Testis (tissue), 2 donors: Measurements from ENCODE around the gene BTRC.

ENCODE experiments used
- CTCF ChIP-seq, 3 experiments: fragments of 450-650 bp in 2 of 3; fragments of 200-600 bp in 1 of 3; sonication (generic) in 1 of 3; IDR thresholded peaks; one replicate each; pipeline ENCODE4 v1.5.1; 2016 to 2019; ENCODE audit warnings: antibody characterized with exemption in 3 of 3, mild to moderate bottlenecking in 2 of 3, moderate library complexity in 1 of 3
- POLR2A ChIP-seq: fragments of 450-650 bp; IDR thresholded peaks from one replicate; pipeline ENCODE4 v1.6.1; 2017; ENCODE audit warnings: antibody characterized with exemption, mild to moderate bottlenecking, moderate library complexity

GRCh38 chr10:101494650-101495049, 140.7 kb downstream of the BTRC start:
- TF ChIP-seq CTCF (IDR thresholded peaks at IDR 0.05) (no peak), POLR2A (no peak)
